ENCODE results near the gene CLPSL2. TPM values are rescaled to one million over a fixed set of nuclear protein-coding genes. Genes with fewer than 3 reads are reported as not detected.

Gene CLPSL2
- total RNA-seq, 2 donors from 2014 or later = not detected

DNA sequence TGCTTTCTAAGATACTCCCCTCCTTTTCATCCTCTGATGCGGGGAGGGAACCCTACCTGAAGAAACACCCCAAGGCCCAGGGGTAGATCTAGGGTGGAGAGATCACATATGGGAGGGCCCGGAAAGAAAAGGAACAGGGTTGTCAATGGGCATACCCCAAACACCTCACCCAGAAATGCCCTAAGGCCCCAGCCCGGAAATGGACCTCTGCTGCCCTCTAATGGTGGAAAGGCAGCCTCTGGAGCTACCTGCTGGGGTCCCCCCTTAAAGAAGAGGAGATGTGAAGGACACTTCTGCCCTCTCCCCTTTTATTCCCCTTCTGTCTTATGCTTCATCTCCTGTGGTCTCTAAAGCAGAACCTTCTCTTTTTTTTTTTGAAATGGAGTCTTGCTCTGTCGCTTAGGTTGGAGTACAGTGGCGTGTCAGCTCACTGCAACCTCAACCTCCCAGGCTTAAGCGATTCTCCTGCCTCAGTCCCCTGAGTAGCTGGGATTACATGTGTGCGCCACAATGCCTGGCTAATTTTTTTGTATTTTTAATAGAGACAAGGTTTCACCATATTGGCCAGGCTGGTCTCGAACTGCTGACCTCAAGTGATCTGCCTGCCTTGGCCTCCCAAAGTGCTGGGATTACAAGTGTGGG, 40.0 kb upstream of the CLPSL2 start:
- no peak overlapping the region for H3K4me3 Mint-ChIP-seq
- peaks cover 30% of the 10 kb centered on the region for H3K4me1 Mint-ChIP-seq
- peak; percentile 65 to 85 (median 71) for DNase-seq
- H3K9me3 ChIP-seq (ENCODE audit: control insufficient read depth, low read length, poor library complexity, severe bottlenecking) = no peaks in the 10 kb centered on the region
- ATAC-seq = peak; percentile 29
- H3K36me3 Mint-ChIP-seq (ENCODE audit: low read depth) = no peaks in the 10 kb centered on the region
- no peaks in the 10 kb centered on the region for H3K27me3 Mint-ChIP-seq
- peak overlapping the region; percentile 83 for H3K27ac Mint-ChIP-seq

DNA sequence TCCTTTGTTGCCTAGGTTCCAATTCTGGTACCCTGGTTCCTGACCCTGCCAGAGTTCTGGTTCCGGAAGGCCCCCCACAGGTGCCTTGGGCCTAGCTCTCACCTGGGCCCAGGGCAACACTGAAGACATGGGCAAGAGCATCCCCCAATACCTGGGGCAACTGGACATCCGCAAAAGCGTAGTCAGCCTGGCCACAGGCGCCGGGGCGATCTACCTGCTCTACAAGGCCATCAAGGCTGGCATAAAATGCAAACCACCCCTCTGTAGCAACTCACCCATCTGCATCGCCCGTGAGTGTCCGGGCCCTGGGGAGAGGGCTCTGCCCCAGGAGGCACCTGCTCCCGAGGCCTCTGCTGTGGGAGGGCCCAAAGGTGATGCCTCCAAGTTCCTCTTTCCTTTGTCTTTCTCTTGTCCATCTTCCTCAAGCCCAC, 39.4 kb upstream of the CLPSL2 start, which contains the start of gene ARMC12:
Gene ARMC12 (plus strand): TSS at position 51 of the 431 bp plus-strand sequence. CDS start 77 bp downstream, at position 128.
- H3K27ac Mint-ChIP-seq = peak within 1 kb of the TSS; percentile 83
- no peaks in the 10 kb centered on the region for H3K27me3 Mint-ChIP-seq
- H3K4me1 Mint-ChIP-seq = peaks cover 28% of the 10 kb centered on the region
- DNase-seq (no peak), ATAC-seq (no peak)
- H3K4me3 Mint-ChIP-seq = peak within 1 kb of the TSS; percentile 77
- H3K36me3 Mint-ChIP-seq (ENCODE audit: low read depth) = no peaks in the 10 kb centered on the region
- H3K9me3 ChIP-seq (ENCODE audit: control insufficient read depth, low read length, poor library complexity, severe bottlenecking) = no peaks in the 10 kb centered on the region

DNA sequence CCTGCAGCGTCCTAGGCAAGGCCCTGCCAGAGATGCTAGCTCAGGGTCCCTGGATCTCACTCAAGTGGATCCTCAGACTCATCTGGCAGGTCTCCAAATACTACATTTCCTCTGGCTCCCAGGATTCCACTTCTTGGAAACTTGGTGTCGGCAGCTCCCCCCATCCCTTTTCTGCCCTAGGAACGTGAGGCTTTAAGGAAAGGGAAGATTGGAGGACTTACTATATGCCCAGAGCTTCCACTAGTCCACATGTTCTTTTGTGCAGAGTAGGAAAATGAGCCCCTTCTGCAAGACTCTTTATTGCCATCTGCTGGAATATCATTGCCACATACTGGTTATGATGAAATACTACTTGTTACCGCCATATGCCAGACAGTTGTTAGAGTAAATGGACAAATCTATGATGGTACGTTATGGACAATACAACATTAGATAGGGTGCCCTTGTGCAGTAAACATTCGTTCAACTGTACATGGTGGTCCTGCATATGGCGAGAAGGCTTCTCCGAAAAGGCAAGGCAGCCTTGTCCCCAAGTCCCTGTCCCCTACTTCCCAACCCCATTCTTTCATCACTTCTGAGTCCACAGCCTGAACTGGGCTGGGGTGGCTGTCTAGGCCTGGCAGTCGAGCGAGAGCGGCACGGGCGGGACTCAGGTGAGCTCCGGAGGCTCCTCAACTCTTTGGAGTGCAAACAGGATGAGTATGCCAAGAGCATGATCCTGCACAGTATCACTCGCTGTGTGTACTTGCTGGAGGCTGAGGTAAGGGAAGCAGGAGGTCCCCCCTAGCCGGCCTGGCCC, 38.8 kb upstream of the CLPSL2 start:
- no peaks in the 10 kb centered on the region for H3K36me3 Mint-ChIP-seq (ENCODE audit: low read depth)
- H3K9me3 ChIP-seq (ENCODE audit: control insufficient read depth, low read length, poor library complexity, severe bottlenecking) = no peaks in the 10 kb centered on the region
- H3K27me3 Mint-ChIP-seq = no peaks in the 10 kb centered on the region
- peak overlapping the region; percentile 77 for H3K4me3 Mint-ChIP-seq
- peak overlapping the region; percentile 83 for H3K27ac Mint-ChIP-seq
- H3K4me1 Mint-ChIP-seq = peaks cover 24% of the 10 kb centered on the region
- DNase-seq (no peak), ATAC-seq (peak; percentile 81)

DNA sequence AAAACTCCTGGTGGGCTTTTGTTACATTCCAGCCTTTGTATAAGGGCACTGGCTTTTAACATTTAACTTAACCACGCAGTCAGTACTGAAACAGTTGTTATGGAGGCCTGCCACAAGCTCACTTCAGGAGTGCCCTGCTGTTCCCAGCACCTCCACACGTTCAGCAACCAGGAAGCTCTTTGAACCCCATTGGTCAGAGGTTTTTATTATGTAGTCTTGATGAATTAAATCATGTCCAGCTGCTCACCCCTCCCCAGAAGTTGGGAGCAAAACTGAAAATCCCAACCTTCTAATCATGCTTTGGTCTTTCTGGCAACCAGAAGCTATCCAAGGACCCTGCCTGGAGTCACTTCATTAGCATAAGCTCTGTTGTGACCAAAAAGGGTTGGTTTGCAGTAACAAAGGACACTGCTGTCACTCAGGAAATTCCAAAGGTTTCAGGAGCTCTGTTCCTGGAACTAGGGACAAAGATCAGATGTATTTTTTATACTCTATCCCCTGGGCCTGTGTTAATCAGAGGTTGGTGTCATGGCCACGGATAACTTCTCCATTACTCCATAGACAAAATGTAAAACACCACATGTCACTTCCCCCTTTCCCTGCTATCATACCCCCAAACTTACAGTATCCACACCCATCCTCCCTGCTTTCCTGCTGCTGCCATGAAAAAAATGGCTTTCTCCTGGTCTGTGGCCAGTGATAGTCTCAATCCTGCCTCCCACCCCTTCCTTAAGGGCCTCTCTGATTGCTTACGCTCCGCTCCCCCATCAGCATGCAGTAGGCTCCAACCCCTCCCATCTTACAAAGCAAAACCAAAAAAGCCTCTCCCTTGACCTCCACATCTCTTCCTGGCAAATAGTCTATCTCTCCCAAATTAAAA, 36.5 kb upstream of the CLPSL2 start:
- DNase-seq (no peak), ATAC-seq (no peak)
- no peaks in the 10 kb centered on the region for H3K27me3 Mint-ChIP-seq
- no peak overlapping the region for H3K4me3 Mint-ChIP-seq
- no peak overlapping the region for H3K27ac Mint-ChIP-seq
- H3K36me3 Mint-ChIP-seq (ENCODE audit: low read depth) = no peaks in the 10 kb centered on the region
- H3K9me3 ChIP-seq (ENCODE audit: control insufficient read depth, low read length, poor library complexity, severe bottlenecking) = no peaks in the 10 kb centered on the region
- H3K4me1 Mint-ChIP-seq = peaks cover 15% of the 10 kb centered on the region

DNA sequence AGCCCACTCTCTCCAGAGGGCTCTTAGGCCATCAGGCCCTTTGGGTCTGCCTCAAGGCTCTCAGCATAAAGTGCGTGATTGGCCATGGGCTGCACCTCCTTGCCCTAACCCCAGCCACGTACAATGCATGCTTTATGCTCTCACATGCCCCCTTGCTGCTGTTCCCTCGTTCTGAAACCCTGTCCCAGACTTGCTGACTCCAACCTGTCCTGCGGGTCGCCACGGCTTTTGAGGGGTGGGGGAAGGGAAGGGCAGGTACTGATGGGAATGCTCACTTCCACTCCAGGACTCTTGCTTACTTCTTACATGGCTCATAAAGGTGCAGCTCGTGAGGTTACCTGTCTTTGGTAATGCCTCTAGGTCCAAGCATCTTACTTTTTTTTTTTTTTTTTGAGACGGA, 33.6 kb upstream of the CLPSL2 start:
- no peak for ATAC-seq
- H3K27ac Mint-ChIP-seq = no peak overlapping the region
- no peak for DNase-seq
- no peak overlapping the region for H3K4me3 Mint-ChIP-seq
- no peaks in the 10 kb centered on the region for H3K36me3 Mint-ChIP-seq (ENCODE audit: low read depth)
- H3K4me1 Mint-ChIP-seq = peaks cover 3% of the 10 kb centered on the region
- H3K27me3 Mint-ChIP-seq = peaks cover 6% of the 10 kb centered on the region
- H3K9me3 ChIP-seq (ENCODE audit: control insufficient read depth, low read length, poor library complexity, severe bottlenecking) = no peaks in the 10 kb centered on the region

DNA sequence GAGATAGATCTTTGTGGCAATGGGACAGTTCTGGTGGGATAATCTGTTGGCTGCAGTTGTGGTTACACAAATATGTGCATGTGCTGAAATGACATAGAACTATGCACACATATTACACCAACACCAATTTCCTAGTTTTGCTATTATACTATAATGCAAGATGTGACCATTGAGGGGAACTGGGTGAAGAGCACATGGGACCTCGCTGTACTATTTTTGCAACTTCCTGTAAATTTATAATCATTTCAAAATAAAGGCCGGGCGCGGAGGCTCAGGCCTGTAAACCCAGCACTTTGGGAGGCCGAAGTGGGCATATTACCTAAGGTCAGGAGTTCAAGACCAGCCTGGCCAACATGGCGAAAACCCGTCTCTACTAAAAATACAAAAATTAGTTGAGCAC, 30.9 kb upstream of the CLPSL2 start:
- Mint-ChIP-seq H3K27ac (no peak overlapping the region), H3K4me1 (no peaks in the 10 kb centered on the region), H3K27me3 (peaks cover 6% of the 10 kb centered on the region), H3K36me3 (ENCODE audit: low read depth) (no peaks in the 10 kb centered on the region), H3K4me3 (no peak overlapping the region)
- no peaks in the 10 kb centered on the region for H3K9me3 ChIP-seq (ENCODE audit: control insufficient read depth, low read length, poor library complexity, severe bottlenecking)
- ATAC-seq (no peak), DNase-seq (no peak)

DNA sequence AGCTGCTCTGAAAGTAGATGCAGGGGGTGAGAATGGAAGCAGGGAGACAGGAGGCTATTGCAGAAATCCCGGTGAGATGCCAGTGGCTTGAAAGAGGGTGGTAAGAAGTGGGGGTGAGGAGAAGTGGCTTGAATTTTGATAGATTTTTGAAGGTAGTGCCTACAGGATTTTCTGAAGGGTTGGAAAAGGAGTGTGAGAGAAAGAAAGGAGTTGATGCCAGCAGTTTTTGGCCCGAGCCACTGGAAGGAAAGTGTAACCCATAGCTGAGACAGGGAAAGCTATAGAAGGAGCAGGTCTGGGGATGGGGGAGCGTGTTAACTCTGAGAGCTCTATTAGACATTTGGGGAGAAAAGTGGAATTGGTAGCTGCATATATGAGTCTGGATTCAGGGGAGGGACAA, 29.9 kb upstream of the CLPSL2 start:
- DNase-seq (no peak), ATAC-seq (no peak)
- Mint-ChIP-seq H3K27ac (no peak overlapping the region), H3K4me1 (no peaks in the 10 kb centered on the region), H3K4me3 (no peak overlapping the region), H3K36me3 (ENCODE audit: low read depth) (no peaks in the 10 kb centered on the region), H3K27me3 (peaks cover 6% of the 10 kb centered on the region)
- H3K9me3 ChIP-seq (ENCODE audit: control insufficient read depth, low read length, poor library complexity, severe bottlenecking) = no peaks in the 10 kb centered on the region

DNA sequence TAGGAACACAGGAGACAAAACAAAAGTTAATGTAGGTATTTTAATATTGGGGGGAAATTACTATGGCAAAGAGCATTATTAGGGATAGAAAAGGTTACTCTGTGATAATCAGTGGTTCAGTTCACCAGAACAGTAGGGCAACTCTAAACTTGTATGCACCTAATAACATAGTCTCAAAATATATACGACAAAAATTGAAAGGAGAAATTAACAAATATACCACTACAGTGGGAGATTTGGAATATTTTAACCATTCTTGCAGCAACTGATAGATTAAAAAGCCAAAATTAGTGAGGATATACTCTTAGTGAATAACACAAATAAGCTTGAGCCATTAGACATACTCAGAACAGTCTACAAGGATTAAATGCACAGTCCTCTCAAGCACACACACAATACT, 28.5 kb upstream of the CLPSL2 start:
- Mint-ChIP-seq H3K36me3 (ENCODE audit: low read depth) (no peaks in the 10 kb centered on the region), H3K27ac (no peak overlapping the region), H3K27me3 (peaks cover 6% of the 10 kb centered on the region), H3K4me3 (no peak overlapping the region), H3K4me1 (no peaks in the 10 kb centered on the region)
- H3K9me3 ChIP-seq (ENCODE audit: control insufficient read depth, low read length, poor library complexity, severe bottlenecking) = no peaks in the 10 kb centered on the region
- DNase-seq = no peak
- no peak for ATAC-seq

DNA sequence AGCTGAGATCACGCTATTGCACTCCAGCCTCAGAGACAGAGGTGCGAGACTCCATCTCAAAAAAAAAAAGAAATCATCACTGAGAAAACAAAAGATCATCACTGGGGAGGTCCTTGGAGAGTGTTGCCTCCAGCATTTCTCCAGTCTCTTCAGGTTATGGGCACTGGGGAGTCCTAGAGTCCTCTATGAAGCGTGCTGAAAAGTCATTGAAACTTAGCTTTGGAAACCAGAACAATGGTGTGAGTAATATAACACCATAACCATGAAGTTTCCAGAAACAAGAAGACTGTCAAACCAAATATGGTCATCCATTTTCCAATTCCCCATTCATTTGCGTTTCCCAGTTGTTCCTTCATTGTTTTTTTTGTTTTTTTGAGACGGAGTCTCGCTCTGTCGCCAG, 25.8 kb upstream of the CLPSL2 start:
- no peaks in the 10 kb centered on the region for H3K9me3 ChIP-seq (ENCODE audit: control insufficient read depth, low read length, poor library complexity, severe bottlenecking)
- ATAC-seq (no peak), DNase-seq (no peak)
- Mint-ChIP-seq H3K4me1 (no peaks in the 10 kb centered on the region), H3K27ac (no peak overlapping the region), H3K27me3 (peaks cover 6% of the 10 kb centered on the region), H3K4me3 (no peak overlapping the region), H3K36me3 (ENCODE audit: low read depth) (no peaks in the 10 kb centered on the region)

DNA sequence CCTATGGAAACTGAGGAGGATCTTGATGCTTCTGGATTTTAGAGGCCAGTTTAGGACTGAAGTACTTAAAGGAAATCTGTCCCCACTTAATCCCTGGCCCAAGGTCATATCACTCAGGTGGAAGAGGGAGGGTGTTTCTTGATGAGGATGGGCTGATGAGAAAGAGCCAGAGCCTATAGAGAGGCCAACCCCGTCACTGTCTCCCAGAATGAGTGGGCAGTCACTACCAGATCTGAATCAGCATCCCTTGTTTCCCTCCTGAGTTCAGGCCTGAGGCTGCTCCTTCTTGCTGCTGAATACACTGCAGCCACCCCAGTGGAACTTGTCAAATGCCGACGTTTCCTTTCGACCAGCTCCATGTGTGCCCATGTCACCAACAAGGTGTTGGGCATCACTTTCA, 24.8 kb upstream of the CLPSL2 start:
- DNase-seq = no peak
- no peak overlapping the region for H3K27ac Mint-ChIP-seq
- no peak overlapping the region for H3K4me3 Mint-ChIP-seq
- no peak for ATAC-seq
- H3K36me3 Mint-ChIP-seq (ENCODE audit: low read depth) = no peaks in the 10 kb centered on the region
- no peaks in the 10 kb centered on the region for H3K27me3 Mint-ChIP-seq
- no peaks in the 10 kb centered on the region for H3K4me1 Mint-ChIP-seq
- no peaks in the 10 kb centered on the region for H3K9me3 ChIP-seq (ENCODE audit: control insufficient read depth, low read length, poor library complexity, severe bottlenecking)

DNA sequence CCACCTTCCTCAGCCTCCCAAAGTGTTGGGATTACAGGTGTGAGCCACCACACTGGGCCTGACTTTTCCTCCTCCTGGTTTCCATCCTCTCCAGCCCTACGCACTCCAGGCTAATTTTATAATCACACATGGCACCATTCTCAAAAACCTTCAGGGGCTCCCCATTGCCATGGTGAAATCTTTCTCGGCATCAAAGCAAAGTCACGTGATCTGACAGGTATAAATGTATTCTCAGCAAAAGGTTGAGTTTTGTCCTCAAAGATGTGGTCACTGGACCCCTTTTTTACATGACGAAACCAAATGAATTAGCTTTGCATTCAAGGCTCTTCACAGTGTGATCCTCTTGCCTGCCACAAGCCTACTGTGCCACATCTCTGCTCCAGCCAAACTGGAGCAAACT, 24.1 kb upstream of the CLPSL2 start:
- Mint-ChIP-seq H3K36me3 (ENCODE audit: low read depth) (no peaks in the 10 kb centered on the region), H3K27ac (no peak overlapping the region), H3K4me3 (no peak overlapping the region), H3K4me1 (no peaks in the 10 kb centered on the region), H3K27me3 (no peaks in the 10 kb centered on the region)
- no peaks in the 10 kb centered on the region for H3K9me3 ChIP-seq (ENCODE audit: control insufficient read depth, low read length, poor library complexity, severe bottlenecking)
- DNase-seq (no peak), ATAC-seq (no peak)

DNA sequence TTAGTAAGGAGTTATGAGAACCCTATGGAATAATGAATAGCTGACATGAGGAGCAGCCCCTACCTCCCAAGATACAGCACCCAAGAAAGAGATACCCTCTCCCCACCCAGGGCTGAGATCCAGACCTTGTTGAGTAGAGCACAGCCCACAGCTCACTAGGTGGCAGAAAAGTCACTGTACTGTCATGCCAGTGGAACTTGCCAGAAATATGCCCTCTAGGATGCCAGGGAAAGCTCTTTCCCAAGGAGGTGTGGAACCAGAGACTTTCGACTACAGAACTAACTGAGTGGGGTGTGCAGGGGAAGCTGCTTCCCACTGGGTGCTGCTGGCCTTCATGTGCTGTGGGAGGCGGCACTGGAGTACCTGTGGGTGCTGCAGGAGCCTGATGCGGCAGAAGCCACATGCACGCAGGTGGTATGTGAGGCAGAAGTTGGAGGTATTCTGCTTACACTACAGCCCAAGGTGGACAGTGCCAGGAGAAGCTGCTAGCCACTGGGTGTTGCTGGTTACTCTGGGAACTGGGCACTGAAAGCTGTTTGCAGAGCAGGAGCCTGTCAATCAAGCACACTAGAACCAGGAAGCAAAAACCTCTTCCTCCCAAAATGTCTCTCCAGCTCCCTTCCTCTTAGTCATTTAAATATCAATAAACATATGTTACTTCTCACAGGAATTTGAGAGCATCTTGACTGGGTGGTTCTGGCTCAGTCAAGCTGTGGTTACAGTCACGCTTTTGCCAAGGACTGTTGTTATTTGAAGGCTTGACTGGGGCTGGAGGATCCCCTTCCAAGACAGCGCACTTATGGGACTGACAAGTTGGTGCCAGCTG, 21.7 kb upstream of the CLPSL2 start:
- DNase-seq (no peak), ATAC-seq (no peak)
- H3K27ac Mint-ChIP-seq = no peak overlapping the region
- peaks cover 20% of the 10 kb centered on the region for H3K27me3 Mint-ChIP-seq
- H3K9me3 ChIP-seq (ENCODE audit: control insufficient read depth, low read length, poor library complexity, severe bottlenecking) = no peaks in the 10 kb centered on the region
- no peak overlapping the region for H3K4me3 Mint-ChIP-seq
- no peaks in the 10 kb centered on the region for H3K36me3 Mint-ChIP-seq (ENCODE audit: low read depth)
- H3K4me1 Mint-ChIP-seq = peaks cover 2% of the 10 kb centered on the region

Data from T-helper 17 cell (primary cell).